ENCODE results near the gene SCN9A. TPM values are rescaled to one million over a fixed set of nuclear protein-coding genes. Genes with fewer than 3 reads are reported as not detected.

The SCN9A gene
- polyA plus RNA-seq, 1 donor from 2014 or later = 10.4 TPM

- no peak overlapping the region for H3K27ac ChIP-seq (ENCODE audit: low read length)
- no peak overlapping the region for H2AFZ ChIP-seq (ENCODE audit: low read depth, low read length)
- H3K79me2 ChIP-seq (replicated peaks; ENCODE audit: insufficient read depth, low read length) = no peaks in the 10 kb centered on the region
- H4K20me1 ChIP-seq (ENCODE audit: insufficient read depth) = no peaks in the 10 kb centered on the region
- H3K4me3 ChIP-seq (ENCODE audit: low read length) = no peak overlapping the region
- H3K9ac ChIP-seq (ENCODE audit: low read length) = no peak overlapping the region
- H3K9me2 ChIP-seq (ENCODE audit: insufficient read depth, low read length) = no peaks in the 10 kb centered on the region
- no peak overlapping the region for H3K4me2 ChIP-seq (ENCODE audit: low read length)
- no peaks in the 10 kb centered on the region for H3K36me3 ChIP-seq (ENCODE audit: insufficient read depth, low read length)
- no peaks in the 10 kb centered on the region for H3K9me3 ChIP-seq (ENCODE audit: low read length)
- no peaks in the 10 kb centered on the region for H3K27me3 ChIP-seq (ENCODE audit: insufficient read depth, low read depth, low read length)
- no peaks in the 10 kb centered on the region for H3F3A ChIP-seq (ENCODE audit: insufficient read depth, low read length, poor library complexity, severe bottlenecking)
- TF ChIP-seq REST (IDR thresholded peaks at IDR 0.05; ENCODE audit: borderline replicate concordance) = no peak
- no peak for TF ChIP-seq MXI1 (conservative IDR thresholded peaks at IDR 0.05; ENCODE audit: poor library complexity, severe bottlenecking)
- no peak for TF ChIP-seq EZH2 (IDR thresholded peaks at IDR 0.05; ENCODE audit: borderline replicate concordance, insufficient read depth, low read length, poor library complexity, severe bottlenecking)
- peak; percentile 45 for TF ChIP-seq CTCF (IDR thresholded peaks at IDR 0.05; ENCODE audit: poor library complexity, severe bottlenecking)
- no peak for TF ChIP-seq TAF1 (IDR thresholded peaks at IDR 0.05; ENCODE audit: low read depth)
- peak; percentile 54 for TF ChIP-seq RAD21 (conservative IDR thresholded peaks at IDR 0.05)
- peak; percentile 36 for TF ChIP-seq SMC3 (conservative IDR thresholded peaks at IDR 0.05; ENCODE audit: poor library complexity)
Measured at GRCh38 chr2:166179201-166179600, 196.5 kb downstream of the SCN9A start.

GRCh38 chr2:166173263-166173662 is 202.5 kb downstream of the SCN9A start:
- no peaks in the 10 kb centered on the region for H3K79me2 ChIP-seq (replicated peaks; ENCODE audit: insufficient read depth, low read length)
- TF ChIP-seq TAF1 (IDR thresholded peaks at IDR 0.05; ENCODE audit: low read depth) (no peak), CTCF (IDR thresholded peaks at IDR 0.05; ENCODE audit: poor library complexity, severe bottlenecking) (no peak), POLR2AphosphoS5 (IDR thresholded peaks at IDR 0.05) (no peak), EZH2 (IDR thresholded peaks at IDR 0.05; ENCODE audit: borderline replicate concordance, insufficient read depth, low read length, poor library complexity, severe bottlenecking) (no peak), SMC3 (conservative IDR thresholded peaks at IDR 0.05; ENCODE audit: poor library complexity) (no peak), RAD21 (conservative IDR thresholded peaks at IDR 0.05) (no peak), MXI1 (conservative IDR thresholded peaks at IDR 0.05; ENCODE audit: poor library complexity, severe bottlenecking) (no peak), EP300 (conservative IDR thresholded peaks at IDR 0.05; ENCODE audit: poor library complexity, severe bottlenecking) (no peak), REST (IDR thresholded peaks at IDR 0.05; ENCODE audit: borderline replicate concordance) (no peak)
- H4K20me1 ChIP-seq (ENCODE audit: insufficient read depth) = no peaks in the 10 kb centered on the region
- H3K4me2 ChIP-seq (ENCODE audit: low read length) = no peak overlapping the region
- no peaks in the 10 kb centered on the region for H3K36me3 ChIP-seq (ENCODE audit: insufficient read depth, low read length)
- no peaks in the 10 kb centered on the region for H3K9me3 ChIP-seq (ENCODE audit: low read length)
- H3K27ac ChIP-seq (ENCODE audit: low read length) = no peak overlapping the region
- no peaks in the 10 kb centered on the region for H3K27me3 ChIP-seq (ENCODE audit: insufficient read depth, low read depth, low read length)
- no peak overlapping the region for H3K4me3 ChIP-seq (ENCODE audit: low read length)
- H2AFZ ChIP-seq (ENCODE audit: low read depth, low read length) = no peak overlapping the region
- H3K9me2 ChIP-seq (ENCODE audit: insufficient read depth, low read length) = no peaks in the 10 kb centered on the region
- H3K9ac ChIP-seq (ENCODE audit: low read length) = no peak overlapping the region
- H3F3A ChIP-seq (ENCODE audit: insufficient read depth, low read length, poor library complexity, severe bottlenecking) = no peaks in the 10 kb centered on the region
